PC-3 (cell line): Measurements from ENCODE around the gene ZSCAN29. TPM values are rescaled to one million over a fixed set of nuclear protein-coding genes. Genes with fewer than 3 reads are reported as not detected.
"Not testable (repeated sequence)": the region's sequence is repeated elsewhere in the genome, so short reads cannot be mapped to it uniquely, and the experiment has no call there.

ENCODE experiments used
- ATAC-seq: fragments of 200-7000 bp; cut with Tn5 transposase; 2 replicates; pipeline ENCODE4 v1.9.1; 2020; ENCODE audit warnings: mild to moderate bottlenecking, moderate library complexity
- BruUV-seq: library from RNA; stranded (reverse); fragments of 400-500 nt; replicated peaks from 2 replicates; lab custom pipeline; 2021; lab: Mats Ljungman, UMichigan
- CTCF ChIA-PET: fragments of 300-600 bp; sonication (Branson Sonifier 250); formaldehyde crosslinking; loops from one replicate; lab custom pipeline; 2022; ENCODE audit warnings: antibody characterized with exemption; lab: Charles Lee
- POLR2A ChIA-PET: fragments of 300-600 bp; sonication (Branson Sonifier 250); formaldehyde crosslinking; loops from one replicate; lab custom pipeline; 2022; ENCODE audit warnings: antibody characterized with exemption; ENCODE audit not compliant: unreplicated experiment; lab: Charles Lee
- DNase-seq: peaks from one replicate; pipeline ENCODE4 v3.0.0-alpha.2; 2015
- H2AFZ ChIP-seq: fragments of 300-600 bp; sonication (generic); 2 replicates; pipeline ENCODE4 v1.6.0; 2016; ENCODE audit warnings: antibody characterized with exemption, low read length
- H3F3A ChIP-seq: fragments of 300-600 bp; sonication (generic); one replicate; pipeline ENCODE4 v1.6.0; 2017; ENCODE audit warnings: antibody characterized with exemption, low read length, control low read depth, mild to moderate bottlenecking; ENCODE audit not compliant: unreplicated experiment
- H3K27ac ChIP-seq: fragments of 300-600 bp; sonication (generic); 2 replicates; pipeline ENCODE4 v1.5.1; 2016; ENCODE audit warnings: mild to moderate bottlenecking, low read length
- H3K27me3 ChIP-seq: fragments of 300-600 bp; sonication (generic); 2 replicates; pipeline ENCODE4 v1.6.1; 2016; ENCODE audit warnings: low read length, mixed read lengths
- H3K36me3 ChIP-seq: fragments of 300-600 bp; sonication (generic); 2 replicates; pipeline ENCODE4 v1.6.1; 2016; ENCODE audit warnings: low read depth, mixed run types, low read length, mixed read lengths
- H3K4me1 ChIP-seq: fragments of 300-600 bp; sonication (generic); 2 replicates; pipeline ENCODE4 v1.5.1; 2016; ENCODE audit warnings: low read length; ENCODE audit not compliant: insufficient read depth
- H3K4me2 ChIP-seq: fragments of 300-600 bp; sonication (generic); 2 replicates; pipeline ENCODE4 v1.6.0; 2016; ENCODE audit warnings: low read length
- H3K4me3 ChIP-seq: fragments of 300-600 bp; sonication (generic); 2 replicates; pipeline ENCODE4 v1.5.1; 2016; ENCODE audit warnings: mild to moderate bottlenecking, low read length, mixed read lengths
- H3K79me2 ChIP-seq: fragments of 300-600 bp; sonication (generic); 2 replicates; pipeline ENCODE4 v1.6.1; 2017; ENCODE audit warnings: low read length, mixed read lengths
- H3K9ac ChIP-seq: fragments of 300-600 bp; sonication (generic); 2 replicates; pipeline ENCODE4 v1.6.0; 2016; ENCODE audit warnings: mild to moderate bottlenecking, low read length
- H3K9me2 ChIP-seq: fragments of 300-600 bp; sonication (generic); replicated peaks from 2 replicates; pipeline ENCODE4 v1.6.1; 2016; ENCODE audit warnings: mixed run types, low read length, mixed read lengths
- H3K9me3 ChIP-seq: fragments of 300-600 bp; sonication (generic); 2 replicates; pipeline ENCODE4 v1.6.1; 2016; ENCODE audit warnings: low read length, mixed read lengths
- H4K20me1 ChIP-seq: fragments of 300-600 bp; sonication (generic); 2 replicates; pipeline ENCODE4 v1.6.1; 2016; ENCODE audit warnings: low read length, mixed read lengths
- EZH2 ChIP-seq: fragments of 300-600 bp; sonication (generic); IDR thresholded peaks from one replicate; pipeline ENCODE4 v1.6.1; 2017; ENCODE audit warnings: antibody characterized with exemption, mild to moderate bottlenecking, low read length; ENCODE audit not compliant: unreplicated experiment
- EZH2phosphoT487 ChIP-seq: fragments of 300-600 bp; sonication (generic); IDR thresholded peaks from 2 replicates; pipeline ENCODE4 v1.6.1; 2018; ENCODE audit warnings: mild to moderate bottlenecking, antibody characterized with exemption, low read length, borderline replicate concordance
- intact Hi-C: fragments of 100-400 bp; cut with micrococcal nuclease; formaldehyde crosslinking; loops from 2 replicates; pipeline ENCODE4 v1.9.0; 2023
- total RNA-seq: library from RNA; depleted of rRNA; stranded (reverse); fragments of >200 nt; gene quantifications from 2 replicates; pipeline ENCODE4 v1.2.3, GENCODE V29; 2014
- TF ChIP-seq, protein P1 (sequence below): fragments of 300-600 bp; sonication (generic); conservative IDR thresholded peaks from 2 replicates; pipeline ENCODE4 v1.5.1; 2017; ENCODE audit warnings: antibody characterized with exemption, low read depth, mild to moderate bottlenecking, low read length

The ZSCAN29 gene
- total RNA-seq, 1 experiment from 2014 or later = 28.0 TPM

- ATAC-seq (no peak), DNase-seq (no peak)
- H3K4me3 ChIP-seq = no peak overlapping the region
- H3K27me3 ChIP-seq = no peaks in the 10 kb centered on the region
- no peaks in the 10 kb centered on the region for H3F3A ChIP-seq
- no peaks in the 10 kb centered on the region for H3K79me2 ChIP-seq
- peaks cover 61% of the 10 kb centered on the region for H3K36me3 ChIP-seq
- TF ChIP-seq EZH2phosphoT487 (no peak), EZH2 (no peak)
- TF ChIP-seq, protein P1, sequence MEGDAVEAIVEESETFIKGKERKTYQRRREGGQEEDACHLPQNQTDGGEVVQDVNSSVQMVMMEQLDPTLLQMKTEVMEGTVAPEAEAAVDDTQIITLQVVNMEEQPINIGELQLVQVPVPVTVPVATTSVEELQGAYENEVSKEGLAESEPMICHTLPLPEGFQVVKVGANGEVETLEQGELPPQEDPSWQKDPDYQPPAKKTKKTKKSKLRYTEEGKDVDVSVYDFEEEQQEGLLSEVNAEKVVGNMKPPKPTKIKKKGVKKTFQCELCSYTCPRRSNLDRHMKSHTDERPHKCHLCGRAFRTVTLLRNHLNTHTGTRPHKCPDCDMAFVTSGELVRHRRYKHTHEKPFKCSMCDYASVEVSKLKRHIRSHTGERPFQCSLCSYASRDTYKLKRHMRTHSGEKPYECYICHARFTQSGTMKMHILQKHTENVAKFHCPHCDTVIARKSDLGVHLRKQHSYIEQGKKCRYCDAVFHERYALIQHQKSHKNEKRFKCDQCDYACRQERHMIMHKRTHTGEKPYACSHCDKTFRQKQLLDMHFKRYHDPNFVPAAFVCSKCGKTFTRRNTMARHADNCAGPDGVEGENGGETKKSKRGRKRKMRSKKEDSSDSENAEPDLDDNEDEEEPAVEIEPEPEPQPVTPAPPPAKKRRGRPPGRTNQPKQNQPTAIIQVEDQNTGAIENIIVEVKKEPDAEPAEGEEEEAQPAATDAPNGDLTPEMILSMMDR = no peak
- ChIA-PET POLR2A (no interaction called here), CTCF (no interaction called here)
- intact Hi-C loops = no loop called here
- no peak overlapping the region for H3K4me2 ChIP-seq
- H3K4me1 ChIP-seq = no peaks in the 10 kb centered on the region
- H3K9me2 ChIP-seq = no peaks in the 10 kb centered on the region
- H3K9ac ChIP-seq = no peak overlapping the region
- no peaks in the 10 kb centered on the region for H4K20me1 ChIP-seq
- H3K9me3 ChIP-seq = no peaks in the 10 kb centered on the region
- H2AFZ ChIP-seq = no peak overlapping the region
- no TSS peak for BruUV-seq
- no peak overlapping the region for H3K27ac ChIP-seq
Observed at GRCh38 chr15:43404130-43404529, 33.3 kb upstream of the ZSCAN29 start.

DNA sequence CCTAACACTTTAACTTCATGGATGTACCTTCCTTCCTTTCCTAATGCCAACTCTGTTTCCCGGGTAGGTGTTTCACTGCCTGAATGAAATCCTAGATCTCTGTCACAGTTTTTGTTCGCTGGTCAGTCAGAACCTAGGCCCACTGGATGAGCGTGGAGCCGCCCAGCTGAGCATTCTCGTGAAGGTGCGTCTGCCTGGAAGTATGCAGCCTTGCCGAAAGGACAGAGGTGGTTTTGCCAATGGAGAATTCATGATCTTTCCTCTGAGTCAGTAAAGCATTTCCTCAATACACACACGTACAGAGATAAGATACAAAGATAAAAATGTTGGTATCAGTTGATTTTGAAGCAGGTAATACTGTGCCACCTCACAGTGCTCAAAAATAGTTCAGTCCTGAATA is 32.8 kb upstream of the ZSCAN29 start:
- Histone ChIP-seq H3K9me3 (no peaks in the 10 kb centered on the region), H3K27me3 (no peaks in the 10 kb centered on the region), H4K20me1 (no peaks in the 10 kb centered on the region), H3K27ac (no peak overlapping the region), H3K9ac (no peak overlapping the region), H3K9me2 (no peaks in the 10 kb centered on the region), H3K4me3 (no peak overlapping the region), H3K79me2 (no peaks in the 10 kb centered on the region), H3K4me1 (no peaks in the 10 kb centered on the region), H3F3A (no peaks in the 10 kb centered on the region), H2AFZ (no peak overlapping the region), H3K36me3 (peaks cover 56% of the 10 kb centered on the region), H3K4me2 (no peak overlapping the region)
- TF ChIP-seq EZH2phosphoT487 = no peak
- no peak for TF ChIP-seq EZH2
- TF ChIP-seq, protein P1 = no peak
- intact Hi-C loops = no loop called here
- no TSS peak for BruUV-seq
- CTCF ChIA-PET = no interaction called here
- POLR2A ChIA-PET = no interaction called here
- DNase-seq (no peak), ATAC-seq (no peak)

DNA sequence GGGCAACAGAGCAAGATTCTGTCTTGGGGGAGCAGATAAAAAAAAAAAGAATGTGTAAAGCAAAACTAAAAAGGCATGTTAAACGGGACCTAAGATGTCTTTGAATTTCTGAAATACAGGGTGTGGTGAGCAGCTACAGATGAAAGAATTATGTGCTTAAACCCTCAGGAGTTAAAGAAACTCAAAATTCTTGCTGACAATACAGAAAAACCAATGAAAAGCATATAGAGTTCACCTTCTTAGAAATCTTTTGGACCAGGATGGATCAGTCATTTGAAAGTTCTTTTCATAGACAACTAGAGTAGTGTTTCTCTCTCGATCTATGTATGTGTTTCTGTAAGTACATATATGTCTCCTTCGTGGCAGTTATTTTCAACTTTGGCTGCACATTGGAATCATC is 31.4 kb upstream of the ZSCAN29 start:
- CTCF ChIA-PET = no interaction called here
- H3K27me3 ChIP-seq = no peaks in the 10 kb centered on the region
- no peak overlapping the region for H3K27ac ChIP-seq
- no peaks in the 10 kb centered on the region for H3K4me1 ChIP-seq
- TF ChIP-seq EZH2phosphoT487 = no peak
- no peak for TF ChIP-seq EZH2
- TF ChIP-seq, protein P1 = no peak
- no peaks in the 10 kb centered on the region for H3K79me2 ChIP-seq
- no peaks in the 10 kb centered on the region for H3K9me2 ChIP-seq
- no peaks in the 10 kb centered on the region for H3F3A ChIP-seq
- H4K20me1 ChIP-seq = no peaks in the 10 kb centered on the region
- POLR2A ChIA-PET = interaction anchor here (0.6 kb wide), 1 partner anchor 376 kb away, joined by 4 read pairs; no protein-coding TSS in a partner anchor
- no TSS peak for BruUV-seq
- H3K9me3 ChIP-seq = no peaks in the 10 kb centered on the region
- intact Hi-C loops = no loop called here
- no peak overlapping the region for H3K9ac ChIP-seq
- H2AFZ ChIP-seq = no peak overlapping the region
- no peak overlapping the region for H3K4me3 ChIP-seq
- ATAC-seq (no peak), DNase-seq (no peak)
- H3K4me2 ChIP-seq = no peak overlapping the region
- peaks cover 50% of the 10 kb centered on the region for H3K36me3 ChIP-seq

DNA sequence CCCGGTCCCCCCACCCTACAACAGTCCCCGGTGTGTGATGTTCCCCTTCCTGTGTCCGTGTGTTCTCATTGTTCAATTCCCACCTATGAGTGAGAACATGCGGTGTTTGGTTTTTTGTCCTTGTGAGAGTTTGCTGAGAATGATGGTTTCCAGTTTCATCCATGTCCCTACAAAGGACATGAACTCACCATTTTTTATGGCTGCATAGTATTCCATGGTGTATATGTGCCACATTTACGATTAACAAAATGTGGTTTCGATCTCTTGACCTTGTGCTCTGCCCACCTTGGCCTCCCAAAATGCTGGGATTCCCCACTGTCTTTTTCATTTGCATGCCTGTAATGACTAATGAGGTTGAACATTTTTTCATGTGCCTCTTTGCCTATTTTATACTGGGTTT is 22.7 kb upstream of the ZSCAN29 start:
- H3K79me2 ChIP-seq, H3K9ac ChIP-seq, H3K4me3 ChIP-seq, intact Hi-C loops, H3K27ac ChIP-seq, H3K27me3 ChIP-seq, H3K4me2 ChIP-seq, DNase-seq, H3K9me3 ChIP-seq, H2AFZ ChIP-seq, CTCF ChIA-PET, H3K9me2 ChIP-seq, BruUV-seq, ATAC-seq, H4K20me1 ChIP-seq, H3F3A ChIP-seq, H3K4me1 ChIP-seq, POLR2A ChIA-PET: not testable (repeated sequence)
- H3K36me3 ChIP-seq = peaks cover 36% of the 10 kb centered on the region
